H1 (cell line): Measurements from ENCODE around the gene C11orf58. TPM values are rescaled to one million over a fixed set of nuclear protein-coding genes. Genes with fewer than 3 reads are reported as not detected.

ENCODE experiments used
- CTCF ChIA-PET: fragments of 300-600 bp; sonication (Branson Sonifier 250); formaldehyde crosslinking; loops from one replicate; lab custom pipeline; 2021; ENCODE audit not compliant: partially characterized antibody; lab: Charles Lee
- POLR2A ChIA-PET: fragments of 300-600 bp; sonication (Branson Sonifier 250); formaldehyde crosslinking; loops from one replicate; lab custom pipeline; 2021; ENCODE audit warnings: inconsistent platforms; ENCODE audit not compliant: partially characterized antibody; lab: Charles Lee
- DNase-seq, 2 experiments: peaks; one replicate each; pipeline versions ENCODE4 v3.0.0 to v3.0.0-alpha.2; 2010 to 2022; ENCODE audit warnings: low spot score in 2 of 2, low read depth in 1 of 2, mixed read lengths in 1 of 2
- FAIRE-seq: peaks from 2 replicates; lab custom pipeline; 2011; peaks lifted over from hg19 to GRCh38; lab: Jason Lieb, UNC
- H2AFZ ChIP-seq: 2 replicates; pipeline ENCODE4 v1.8.1; 2012; ENCODE audit warnings: low read length, inconsistent platforms
- H2AK5ac ChIP-seq: 2 replicates; pipeline ENCODE4 v1.6.1; 2013; ENCODE audit warnings: low read depth, low read length
- H2BK120ac ChIP-seq: replicated peaks from 2 replicates; pipeline ENCODE3; 2013; ENCODE audit warnings: low read depth, low read length, inconsistent platforms
- H2BK12ac ChIP-seq: 2 replicates; pipeline ENCODE4 v1.6.1; 2013; ENCODE audit warnings: low read depth, low read length
- H2BK15ac ChIP-seq: 2 replicates; pipeline ENCODE4 v1.6.1; 2013; ENCODE audit warnings: low read length
- H2BK20ac ChIP-seq: 2 replicates; pipeline ENCODE4 v1.6.1; 2013; ENCODE audit warnings: low read length
- H2BK5ac ChIP-seq: 2 replicates; pipeline ENCODE4 v1.6.1; 2013; ENCODE audit warnings: low read depth, low read length
- H3K14ac ChIP-seq: 2 replicates; pipeline ENCODE4 v1.6.1; 2013; ENCODE audit warnings: inconsistent platforms; ENCODE audit not compliant: insufficient read length
- H3K18ac ChIP-seq: 2 replicates; pipeline ENCODE4 v1.6.1; 2013; ENCODE audit warnings: low read length; ENCODE audit errors: extremely low read depth
- H3K23ac ChIP-seq: 2 replicates; pipeline ENCODE4 v1.6.1; 2013; ENCODE audit warnings: inconsistent platforms; ENCODE audit not compliant: insufficient read length
- H3K23me2 ChIP-seq: 2 replicates; pipeline ENCODE4 v1.6.1; 2013; ENCODE audit warnings: low read depth, low read length
- H3K27ac ChIP-seq: 2 replicates; pipeline ENCODE4 v1.6.1; 2011; ENCODE audit warnings: low read depth, low read length, inconsistent platforms
- H3K27me3 ChIP-seq, 4 experiments: replicated peaks in 1 of 4; 1 replicate in 1 of 4; 2 replicates in 3 of 4; pipeline versions ENCODE4 v1.6.1 to v1.8.1; 2011 to 2013; ENCODE audit warnings: low read length in 3 of 4, mild to moderate bottlenecking in 3 of 4, inconsistent platforms in 2 of 4, mixed read lengths in 2 of 4, moderate library complexity in 1 of 4; ENCODE audit not compliant: control insufficient read depth in 3 of 4, insufficient read depth in 3 of 4; ENCODE audit errors: extremely low read depth in 1 of 4
- H3K36me3 ChIP-seq, 4 experiments: 2 replicates each; pipeline versions ENCODE4 v1.6.1 to v1.8.1; 2011 to 2013; ENCODE audit warnings: mild to moderate bottlenecking in 4 of 4, low read length in 3 of 4, moderate library complexity in 2 of 4, control low read depth in 1 of 4, inconsistent platforms in 1 of 4; ENCODE audit not compliant: insufficient read depth in 4 of 4, control insufficient read depth in 2 of 4
- H3K4ac ChIP-seq: replicated peaks from 2 replicates; pipeline ENCODE3; 2013; ENCODE audit warnings: low read length, low read depth, mixed read lengths, inconsistent platforms; ENCODE audit not compliant: insufficient read length
- H3K4me1 ChIP-seq, 4 experiments: replicated peaks in 1 of 4; 1 replicate in 1 of 4; 2 replicates in 3 of 4; pipeline versions ENCODE4 v1.6.1 to v1.8.1; 2011 to 2013; ENCODE audit warnings: low read length in 3 of 4, inconsistent platforms in 2 of 4, mixed read lengths in 1 of 4; ENCODE audit not compliant: insufficient read depth in 4 of 4, control insufficient read depth in 3 of 4
- H3K4me2 ChIP-seq, 2 experiments: 2 replicates each; pipeline versions ENCODE4 v1.6.1 to v1.8.1; 2011 to 2013; ENCODE audit warnings: low read depth in 2 of 2, low read length in 2 of 2, control low read depth in 1 of 2, inconsistent platforms in 1 of 2, mild to moderate bottlenecking in 1 of 2; ENCODE audit not compliant: insufficient read depth in 1 of 2
- H3K4me3 ChIP-seq, 4 experiments: fragments of 200-600, 300-600 bp in 1 of 4; sonication (generic), shearing (Covaris generic), sonication (Bioruptor Twin) in 1 of 4; 2 replicates each; pipeline versions ENCODE4 v1.5.1 to v1.8.1; 2011 to 2016; ENCODE audit warnings: low read length in 4 of 4, low read depth in 3 of 4, control low read depth in 2 of 4, inconsistent platforms in 2 of 4, mild to moderate bottlenecking in 2 of 4, mixed read lengths in 1 of 4, moderate library complexity in 1 of 4; ENCODE audit not compliant: insufficient read depth in 2 of 4; ENCODE audit errors: extremely low read depth in 1 of 4
- H3K56ac ChIP-seq: replicated peaks from 2 replicates; pipeline ENCODE3; 2013; ENCODE audit warnings: low read depth, mild to moderate bottlenecking, mixed read lengths, low read length, inconsistent platforms; ENCODE audit not compliant: insufficient read length
- H3K79me1 ChIP-seq: 2 replicates; pipeline ENCODE4 v1.6.1; 2013; ENCODE audit warnings: low read depth, low read length, control low read depth
- H3K79me2 ChIP-seq, 2 experiments: 2 replicates each; pipeline versions ENCODE4 v1.6.1 to v1.8.1; 2012 to 2013; ENCODE audit warnings: low read length in 2 of 2, mild to moderate bottlenecking in 2 of 2, inconsistent platforms in 1 of 2; ENCODE audit not compliant: insufficient read depth in 2 of 2, control insufficient read depth in 1 of 2
- H3K9ac ChIP-seq, 4 experiments: replicated peaks in 1 of 4; 1 replicate in 1 of 4; 2 replicates in 3 of 4; pipeline versions ENCODE4 v1.6.1 to v1.8.1; 2011 to 2013; ENCODE audit warnings: low read depth in 3 of 4, low read length in 3 of 4, control low read depth in 2 of 4, mild to moderate bottlenecking in 2 of 4, moderate library complexity in 2 of 4, inconsistent platforms in 1 of 4; ENCODE audit errors: extremely low read depth in 1 of 4
- H3K9me3 ChIP-seq, 2 experiments: 2 replicates each; pipeline versions ENCODE4 v1.6.1 to v1.8.1; 2012 to 2013; ENCODE audit warnings: mild to moderate bottlenecking in 2 of 2, moderate library complexity in 2 of 2, control low read depth in 1 of 2, inconsistent platforms in 1 of 2, low read depth in 1 of 2, low read length in 1 of 2, mixed read lengths in 1 of 2; ENCODE audit not compliant: insufficient read depth in 2 of 2
- H4K20me1 ChIP-seq, 2 experiments: replicated peaks in 1 of 2; 2 replicates each; pipeline versions ENCODE3 to v1.8.1; 2011 to 2013; ENCODE audit warnings: inconsistent platforms in 2 of 2, low read length in 2 of 2, mild to moderate bottlenecking in 1 of 2; ENCODE audit not compliant: insufficient read depth in 2 of 2, control insufficient read depth in 1 of 2
- H4K5ac ChIP-seq: 2 replicates; pipeline ENCODE4 v1.6.1; 2013; ENCODE audit warnings: low read length, low read depth, mixed read lengths, inconsistent platforms; ENCODE audit not compliant: insufficient read length
- H4K8ac ChIP-seq: 2 replicates; pipeline ENCODE4 v1.8.0; 2013; ENCODE audit warnings: mild to moderate bottlenecking, moderate library complexity, low read length, inconsistent platforms; ENCODE audit not compliant: insufficient read depth; ENCODE audit errors: extremely low read depth
- H4K91ac ChIP-seq: replicated peaks from 2 replicates; pipeline ENCODE3; 2013; ENCODE audit warnings: low read length, mixed read lengths, inconsistent platforms; ENCODE audit not compliant: insufficient read length
- CEBPB ChIP-seq: IDR thresholded peaks from 2 replicates; pipeline ENCODE4 v1.6.1; 2012; ENCODE audit warnings: low read depth, low read length
- E2F6 ChIP-seq: IDR thresholded peaks from 2 replicates; pipeline ENCODE4 v1.6.1; 2012; ENCODE audit warnings: inconsistent platforms
- GTF2F1 ChIP-seq: IDR thresholded peaks from 2 replicates; pipeline ENCODE4 v1.6.1; 2012; ENCODE audit warnings: low read depth, low read length, improper control_type of control experiment, borderline replicate concordance
- JUND ChIP-seq: IDR thresholded peaks from 2 replicates; pipeline ENCODE4 v1.6.1; 2011; ENCODE audit warnings: mild to moderate bottlenecking, improper control_type of control experiment, low read length
- RBBP5 ChIP-seq: IDR thresholded peaks from 2 replicates; pipeline ENCODE4 v1.7.1; 2012; ENCODE audit warnings: low read depth, mild to moderate bottlenecking, inconsistent platforms, low read length, moderate library complexity, borderline replicate concordance
- RFX5 ChIP-seq: IDR thresholded peaks from 2 replicates; pipeline ENCODE4 v1.6.1; 2011; ENCODE audit warnings: low read depth, low read length, improper control_type of control experiment, borderline replicate concordance
- SP2 ChIP-seq: IDR thresholded peaks from 2 replicates; pipeline ENCODE4 v1.6.1; 2012; ENCODE audit warnings: mild to moderate bottlenecking, low read length, inconsistent platforms
- USF2 ChIP-seq: IDR thresholded peaks from 2 replicates; pipeline ENCODE4 v1.6.1; 2011; ENCODE audit warnings: low read length, improper control_type of control experiment
- ZNF274 ChIP-seq: IDR thresholded peaks from 2 replicates; pipeline ENCODE4 v1.7.0; 2012; ENCODE audit warnings: low read length, borderline replicate concordance; ENCODE audit errors: extremely low read depth
- WGBS, 2 experiments: shearing (Covaris generic) in 1 of 2; methylation state at CpG; one replicate each; pipeline versions ENCODE4 v1.1.6 to v1.1.7; 2013 to 2015; ENCODE audit warnings: low lambda C conversion rate in 2 of 2, mixed read lengths in 2 of 2, inconsistent platforms in 1 of 2, low coverage in 1 of 2, missing lambda C conversion rate in 1 of 2; ENCODE audit not compliant: insufficient replicate concordance in 2 of 2, insufficient coverage in 1 of 2, insufficient read length in 1 of 2; ENCODE audit errors: extremely low coverage in 1 of 2, missing lambda C conversion rate in 1 of 2; 5-methylcytosine and 5-hydroxymethylcytosine counted together
- polyA plus RNA-seq, 7 experiments: library from polyadenylated mRNA; depleted of rRNA in 3 of 7; stranded (reverse) in 5 of 7; unstranded in 2 of 7; fragments of >200 nt in 5 of 7; fragments of 200-250 nt in 2 of 7; gene quantifications; 1 replicate in 5 of 7; 2 replicates in 1 of 7; 4 replicates in 1 of 7; pipeline versions ENCODE4 v1.2.1 to v1.2.3, GENCODE V29; 2011 to 2013; ENCODE audit warnings: missing spikeins in 2 of 7, mixed read lengths in 2 of 7
- total RNA-seq: library from RNA; stranded (reverse); fragmentation: NEBNext Ultra II Directional; extraction: Animal tissue kit (Norgen Biotek cat#: 25700); gene quantifications from 2 replicates; pipeline ENCODE4 v1.2.1, GENCODE V29; 2021

The C11orf58 gene
- total and polyA plus RNA-seq, 2 of the 8 experiments (the other 6 are each of a cell fraction or from before 2014, with no cell fraction given) = 70.7 to 181 TPM

GRCh38 chr11:16793009-16793408, 54.6 kb downstream of the C11orf58 start:
- FAIRE-seq = no peak
- Histone ChIP-seq H3K9ac (no peak overlapping the region), H3K4me3 (no peak overlapping the region), H3K56ac (no peak overlapping the region), H2BK120ac (no peak overlapping the region), H3K79me2 (no peaks in the 10 kb centered on the region), H3K23me2 (no peaks in the 10 kb centered on the region), H3K4ac (no peak overlapping the region), H2AFZ (no peak overlapping the region), H4K5ac (no peak overlapping the region), H3K79me1 (no peaks in the 10 kb centered on the region), H4K20me1 (peaks cover 2 to 5% of the 10 kb centered on the region in 2 experiments), H2BK5ac (no peak overlapping the region), H4K91ac (no peak overlapping the region), H3K27me3 (no peaks in the 10 kb centered on the region), H3K4me2 (no peak overlapping the region), H3K27ac (no peak overlapping the region), H3K18ac (no peak overlapping the region), H3K4me1 (no peaks in the 10 kb centered on the region), H4K8ac (no peak overlapping the region; the same call in 1 of the 2 replicates), H2BK20ac (no peak overlapping the region), H3K14ac (no peak overlapping the region), H2BK15ac (no peak overlapping the region), H3K23ac (no peak overlapping the region)
- CTCF ChIA-PET = interaction anchor here (0.6 to 1.7 kb wide), 6 partner anchors 8 to 272 kb away, joined by 3 read pairs; no protein-coding TSS in a partner anchor
- WGBS, 2 experiments = 87% methylated on average over 3 of the region's 3 CpGs; no CpG with 5 or more reads in 1 of the 2 experiments
- DNase-seq = no peak
- POLR2A ChIA-PET = interaction anchor here (0.6 to 0.7 kb wide), 2 partner anchors 15 to 296 kb away, joined by 3 to 4 read pairs; no protein-coding TSS in a partner anchor
- TF ChIP-seq E2F6 = no peak
- no peak for TF ChIP-seq SP2
- no peak for TF ChIP-seq JUND
- no peak for TF ChIP-seq GTF2F1
- TF ChIP-seq CEBPB = no peak
- no peak for TF ChIP-seq USF2
- TF ChIP-seq RFX5 = no peak
- TF ChIP-seq ZNF274 = no peak
- TF ChIP-seq RBBP5 = no peak
- TF ChIP-seq, all 59 proteins: peak for 0
- Histone ChIP-seq H3K36me3 (peaks cover 0 to 14% (median 6%) of the 10 kb centered on the region in 4 experiments; a peak in 3 of 8 replicates), H2AK5ac (no peak overlapping the region), H2BK12ac (no peak overlapping the region), H3K9me3 (no peaks in the 10 kb centered on the region)
